ENCODE data around the gene SPTBN1. TPM values are rescaled to one million over a fixed set of nuclear protein-coding genes. Genes with fewer than 3 reads are reported as not detected.
A peak's percentile ranks its signal among the peaks of the same experiment; 100 is the strongest.

Gene SPTBN1
- total and polyA plus RNA-seq, 2 of the 13 experiments (the other 11 are each of a cell fraction or from before 2014, with no cell fraction given), result 123 to 299 TPM

DNA sequence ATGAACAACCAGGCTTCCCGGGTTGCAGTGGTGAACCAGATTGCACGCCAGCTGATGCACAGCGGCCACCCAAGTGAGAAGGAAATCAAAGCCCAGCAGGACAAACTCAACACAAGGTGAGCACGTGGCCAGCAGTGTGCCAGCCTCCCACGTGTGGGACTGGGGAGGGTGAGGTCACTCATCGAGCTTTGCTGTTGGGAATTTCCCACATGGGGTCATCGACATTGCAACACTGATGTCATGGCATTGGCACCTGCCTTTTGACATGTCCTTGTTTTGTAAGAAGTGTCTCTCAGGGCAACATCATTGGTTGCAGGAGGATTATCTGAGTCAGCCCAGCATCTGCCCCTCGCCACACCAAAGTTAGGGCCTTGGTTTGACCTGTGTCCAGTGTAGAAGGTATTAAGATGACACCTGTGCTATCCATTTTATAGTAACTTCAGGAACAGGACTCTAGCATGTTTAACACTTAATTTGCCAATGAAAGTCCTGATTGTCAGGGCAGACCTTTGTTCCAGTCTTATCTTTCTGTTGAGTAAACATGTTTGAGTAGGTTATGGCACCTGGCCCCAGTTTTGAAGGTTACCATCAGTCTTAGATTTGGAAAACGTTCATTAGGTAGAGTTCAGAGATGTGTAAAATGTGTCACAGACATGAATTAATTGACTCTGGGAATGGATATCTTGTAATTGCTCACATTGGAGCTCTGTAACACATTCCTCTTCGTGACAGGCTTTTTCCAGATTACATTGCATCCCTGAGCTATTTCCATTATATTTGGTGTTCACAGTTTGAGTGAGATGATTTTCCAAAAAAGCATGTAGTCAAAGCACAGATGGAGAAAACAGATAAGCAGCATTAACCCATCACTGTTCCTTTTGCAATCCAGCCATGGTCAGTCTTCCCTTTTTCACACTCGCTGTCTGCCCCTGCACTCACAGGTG lies 174.1 kb downstream of the SPTBN1 start (continued):
- no peak for TF ChIP-seq PAX8 (CRISPR knock-in tag; IDR thresholded peaks at IDR 0.05; ENCODE audit: borderline replicate concordance)
- TF ChIP-seq FOXJ3 (CRISPR knock-in tag; IDR thresholded peaks at IDR 0.05; ENCODE audit: borderline replicate concordance), result peak; percentile 74
- no peak for TF ChIP-seq ZFP41 (CRISPR knock-in tag; IDR thresholded peaks at IDR 0.05; ENCODE audit: borderline replicate concordance)
- TF ChIP-seq MAFG (CRISPR knock-in tag; IDR thresholded peaks at IDR 0.05), result no peak
- peak; percentile 75; the same call in 1 of the 2 replicates for TF ChIP-seq HMG20A (CRISPR knock-in tag; IDR thresholded peaks at IDR 0.05; ENCODE audit: borderline replicate concordance)
- TF ChIP-seq ZNF777 (CRISPR knock-in tag; IDR thresholded peaks at IDR 0.05), result no peak
- TF ChIP-seq, protein P1, sequence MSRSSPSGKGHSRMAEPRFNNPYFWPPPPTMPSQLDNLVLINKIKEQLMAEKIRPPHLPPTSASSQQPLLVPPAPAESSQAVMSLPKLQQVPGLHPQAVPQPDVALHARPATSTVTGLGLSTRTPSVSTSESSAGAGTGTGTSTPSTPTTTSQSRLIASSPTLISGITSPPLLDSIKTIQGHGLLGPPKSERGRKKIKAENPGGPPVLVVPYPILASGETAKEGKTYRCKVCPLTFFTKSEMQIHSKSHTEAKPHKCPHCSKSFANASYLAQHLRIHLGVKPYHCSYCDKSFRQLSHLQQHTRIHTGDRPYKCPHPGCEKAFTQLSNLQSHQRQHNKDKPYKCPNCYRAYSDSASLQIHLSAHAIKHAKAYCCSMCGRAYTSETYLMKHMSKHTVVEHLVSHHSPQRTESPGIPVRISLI (CRISPR knock-in tag; IDR thresholded peaks at IDR 0.05; ENCODE audit: borderline replicate concordance), result 0 out of 2 replicates have a peak, but pooled peaks have one; percentile 4
- TF ChIP-seq KDM5A (IDR thresholded peaks at IDR 0.05; ENCODE audit: borderline replicate concordance, low read length), result no peak
- TF ChIP-seq HHEX (CRISPR knock-in tag; IDR thresholded peaks at IDR 0.05), result no peak
- TF ChIP-seq ZBTB7A (CRISPR knock-in tag; IDR thresholded peaks at IDR 0.05), result no peak
- TF ChIP-seq, protein P2, sequence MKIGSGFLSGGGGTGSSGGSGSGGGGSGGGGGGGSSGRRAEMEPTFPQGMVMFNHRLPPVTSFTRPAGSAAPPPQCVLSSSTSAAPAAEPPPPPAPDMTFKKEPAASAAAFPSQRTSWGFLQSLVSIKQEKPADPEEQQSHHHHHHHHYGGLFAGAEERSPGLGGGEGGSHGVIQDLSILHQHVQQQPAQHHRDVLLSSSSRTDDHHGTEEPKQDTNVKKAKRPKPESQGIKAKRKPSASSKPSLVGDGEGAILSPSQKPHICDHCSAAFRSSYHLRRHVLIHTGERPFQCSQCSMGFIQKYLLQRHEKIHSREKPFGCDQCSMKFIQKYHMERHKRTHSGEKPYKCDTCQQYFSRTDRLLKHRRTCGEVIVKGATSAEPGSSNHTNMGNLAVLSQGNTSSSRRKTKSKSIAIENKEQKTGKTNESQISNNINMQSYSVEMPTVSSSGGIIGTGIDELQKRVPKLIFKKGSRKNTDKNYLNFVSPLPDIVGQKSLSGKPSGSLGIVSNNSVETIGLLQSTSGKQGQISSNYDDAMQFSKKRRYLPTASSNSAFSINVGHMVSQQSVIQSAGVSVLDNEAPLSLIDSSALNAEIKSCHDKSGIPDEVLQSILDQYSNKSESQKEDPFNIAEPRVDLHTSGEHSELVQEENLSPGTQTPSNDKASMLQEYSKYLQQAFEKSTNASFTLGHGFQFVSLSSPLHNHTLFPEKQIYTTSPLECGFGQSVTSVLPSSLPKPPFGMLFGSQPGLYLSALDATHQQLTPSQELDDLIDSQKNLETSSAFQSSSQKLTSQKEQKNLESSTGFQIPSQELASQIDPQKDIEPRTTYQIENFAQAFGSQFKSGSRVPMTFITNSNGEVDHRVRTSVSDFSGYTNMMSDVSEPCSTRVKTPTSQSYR (CRISPR knock-in tag; IDR thresholded peaks at IDR 0.05; ENCODE audit: borderline replicate concordance), result no peak
- no peak for TF ChIP-seq ARNT2 (CRISPR knock-in tag; IDR thresholded peaks at IDR 0.05; ENCODE audit: low read depth)
- no peak for TF ChIP-seq RAD21 (CRISPR knock-in tag; IDR thresholded peaks at IDR 0.05)
- TF ChIP-seq IRF2 (CRISPR knock-in tag; IDR thresholded peaks at IDR 0.05), result no peak
- no peak for TF ChIP-seq ZNF292 (CRISPR knock-in tag; IDR thresholded peaks at IDR 0.05; ENCODE audit: borderline replicate concordance, low read depth)
- no peak for TF ChIP-seq ZNF30 (CRISPR knock-in tag; IDR thresholded peaks at IDR 0.05)
- no peak for TF ChIP-seq BRD4 (CRISPR knock-in tag; IDR thresholded peaks at IDR 0.05)
- no peak for TF ChIP-seq ZNF496 (CRISPR knock-in tag; IDR thresholded peaks at IDR 0.05; ENCODE audit: insufficient replicate concordance)
- no peak for TF ChIP-seq GABPA (IDR thresholded peaks at IDR 0.05; ENCODE audit: low read depth, low read length)
- no peak for TF ChIP-seq GABPA (CRISPR knock-in tag; IDR thresholded peaks at IDR 0.05; ENCODE audit: low read depth)
